ENCODE results near the gene GRM4.
A peak's percentile ranks its signal among the peaks of the same experiment; 100 is the strongest.
"Not testable (repeated sequence)": the region's sequence is repeated elsewhere in the genome, so short reads cannot be mapped to it uniquely, and the experiment has no call there.

Gene GRM4

DNA sequence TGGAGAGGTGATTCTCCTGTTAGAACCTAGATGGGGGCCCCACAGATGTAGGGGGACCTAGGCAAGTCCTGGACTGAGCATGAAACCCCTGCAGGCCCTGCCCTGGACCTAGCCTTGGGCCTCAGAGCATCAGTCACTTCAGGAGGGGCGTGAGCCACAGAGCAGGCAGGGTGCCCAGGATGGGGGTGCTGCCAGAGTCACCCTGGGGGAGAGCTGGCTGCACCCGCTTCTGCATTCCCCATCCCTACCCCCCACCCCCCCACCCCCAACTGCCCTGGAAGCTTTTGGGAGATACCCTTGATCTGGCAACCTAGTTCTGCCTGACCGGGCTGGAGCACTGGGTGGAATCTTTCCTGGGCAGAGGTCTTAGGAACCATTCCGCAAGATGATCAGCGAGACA, 125.6 kb downstream of the GRM4 start:
- DNase-seq: no peak

DNA sequence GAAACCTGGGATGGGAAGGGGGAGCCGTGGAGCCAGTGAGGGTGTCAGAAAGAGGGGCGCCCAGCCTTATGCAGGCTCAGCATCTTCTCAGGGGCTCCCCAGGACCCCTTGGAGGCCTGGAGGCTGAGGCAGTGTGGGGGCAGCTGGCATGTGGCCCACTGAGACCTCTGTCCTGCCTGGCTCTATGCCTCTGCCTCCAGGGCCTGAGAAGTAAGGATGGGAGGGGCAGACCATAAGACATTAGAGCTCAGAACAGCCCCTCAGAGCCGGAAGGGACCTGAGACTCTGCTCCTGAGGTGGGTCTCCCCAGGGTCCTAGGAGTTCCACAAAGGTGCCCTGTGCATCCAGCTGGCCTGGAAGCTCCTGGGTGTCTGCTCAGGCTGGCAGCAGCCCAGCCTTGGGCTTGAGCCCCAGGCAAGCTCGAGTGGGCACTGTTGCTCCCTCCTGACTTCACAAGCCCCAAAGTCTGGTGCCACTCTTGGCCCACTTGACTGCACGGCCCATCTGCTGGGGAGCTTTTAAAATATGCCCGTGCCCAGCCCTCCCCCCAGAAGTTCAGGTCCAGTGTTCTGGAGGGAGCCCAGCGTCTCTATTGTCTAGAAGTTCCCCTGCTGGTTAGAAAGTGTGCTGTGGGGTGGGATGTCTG, 126.8 kb downstream of the GRM4 start:
- DNase-seq: no peak

GRCh38 chr6:34018026-34018425, 127.9 kb downstream of the GRM4 start:
- no peak for DNase-seq

DNA sequence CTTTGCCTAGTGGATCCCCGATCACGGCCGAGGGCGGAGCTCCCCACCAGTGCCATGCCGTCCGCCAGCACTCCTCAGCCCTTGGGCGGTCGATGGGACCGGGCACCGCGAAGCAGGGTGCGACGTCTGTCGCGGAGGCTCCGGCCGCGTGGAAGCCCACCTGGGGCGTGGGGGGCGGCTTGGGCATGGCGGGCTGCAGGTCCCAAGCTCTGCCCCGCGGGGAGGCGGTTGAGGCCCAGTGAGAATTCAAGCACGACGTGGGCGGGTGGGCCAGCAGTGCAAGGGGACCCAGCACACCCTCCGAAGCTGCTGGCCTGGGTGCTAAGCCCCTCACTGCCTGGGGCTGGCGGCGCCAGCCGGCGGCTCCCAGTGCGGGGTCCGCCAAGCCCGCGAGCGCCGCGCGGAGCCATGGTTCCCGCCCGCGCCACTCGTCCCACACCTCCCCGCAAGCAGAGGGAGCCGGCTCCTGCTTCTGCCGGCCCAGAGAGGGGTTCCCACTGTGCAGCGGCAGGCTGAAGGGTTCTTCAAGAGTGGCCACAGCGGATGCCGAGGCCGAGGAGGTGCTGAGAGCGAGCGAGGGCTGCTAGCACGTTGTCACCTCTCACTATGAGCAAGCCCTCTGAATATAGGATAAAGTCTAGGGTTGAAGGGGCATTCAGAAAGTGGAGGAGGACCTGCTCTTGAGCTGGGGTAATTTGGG, 128.6 kb downstream of the GRM4 start:
- DNase-seq: no peak

- DNase-seq: not testable (repeated sequence)
Observed at GRCh38 chr6:34016573-34016972, 129.3 kb downstream of the GRM4 start.

- DNase-seq: no peak
Observed at GRCh38 chr6:34015586-34015985, 130.3 kb downstream of the GRM4 start.

- DNase-seq: no peak
Observed at GRCh38 chr6:34011264-34011663, 134.6 kb downstream of the GRM4 start.

DNA sequence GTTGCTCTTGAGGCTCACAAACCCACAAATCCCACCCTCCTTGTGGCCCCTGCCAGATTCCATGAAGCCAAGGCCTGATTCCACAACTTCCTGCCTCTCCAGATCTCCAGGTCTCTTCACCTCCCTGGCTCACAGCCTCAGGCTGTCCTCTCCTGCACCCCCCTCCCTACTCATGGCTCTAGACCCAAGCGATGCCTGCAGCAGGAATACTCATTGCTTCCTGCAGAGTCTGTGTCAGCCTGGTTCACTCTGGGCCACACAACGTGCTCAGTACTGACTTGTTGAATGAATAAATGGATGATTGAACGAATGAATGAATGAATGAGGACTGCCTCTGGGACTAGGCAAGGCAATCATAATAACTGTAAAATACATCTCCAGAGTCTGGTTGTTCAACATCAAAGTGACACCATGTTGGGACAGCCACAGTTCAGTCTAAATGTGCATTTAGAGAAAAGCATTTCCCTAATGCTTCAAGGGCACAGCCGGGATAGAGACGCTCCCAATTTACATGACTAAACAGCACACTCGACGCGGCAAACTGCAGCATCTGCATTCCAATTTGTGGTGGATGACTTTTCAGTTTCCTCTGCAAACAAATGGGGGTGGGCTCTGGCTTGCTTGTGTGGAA, 139.9 kb downstream of the GRM4 start:
- no peak for DNase-seq

DNA sequence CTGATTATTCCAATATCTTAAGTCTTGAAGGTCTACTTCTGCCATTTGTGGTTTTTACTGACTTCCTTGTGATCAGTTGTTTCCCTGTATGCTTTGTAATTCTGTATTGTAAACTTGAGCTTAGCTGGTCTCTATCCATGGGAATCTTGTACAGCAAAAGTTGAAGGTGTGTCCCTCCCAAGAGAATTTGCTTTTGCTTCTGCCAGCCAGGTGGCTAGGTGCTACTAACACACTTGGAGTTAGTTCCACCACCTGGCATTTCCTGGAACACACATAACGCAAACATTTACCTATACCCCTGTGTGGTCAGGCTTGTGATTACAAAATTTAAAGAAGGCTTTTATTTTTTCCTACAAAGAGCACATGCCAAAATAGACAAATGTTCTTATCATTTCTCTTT, 141.2 kb downstream of the GRM4 start:
- DNase-seq: no peak

- DNase-seq: no peak
Observed at GRCh38 chr6:34003962-34004361, 141.9 kb downstream of the GRM4 start.

DNA sequence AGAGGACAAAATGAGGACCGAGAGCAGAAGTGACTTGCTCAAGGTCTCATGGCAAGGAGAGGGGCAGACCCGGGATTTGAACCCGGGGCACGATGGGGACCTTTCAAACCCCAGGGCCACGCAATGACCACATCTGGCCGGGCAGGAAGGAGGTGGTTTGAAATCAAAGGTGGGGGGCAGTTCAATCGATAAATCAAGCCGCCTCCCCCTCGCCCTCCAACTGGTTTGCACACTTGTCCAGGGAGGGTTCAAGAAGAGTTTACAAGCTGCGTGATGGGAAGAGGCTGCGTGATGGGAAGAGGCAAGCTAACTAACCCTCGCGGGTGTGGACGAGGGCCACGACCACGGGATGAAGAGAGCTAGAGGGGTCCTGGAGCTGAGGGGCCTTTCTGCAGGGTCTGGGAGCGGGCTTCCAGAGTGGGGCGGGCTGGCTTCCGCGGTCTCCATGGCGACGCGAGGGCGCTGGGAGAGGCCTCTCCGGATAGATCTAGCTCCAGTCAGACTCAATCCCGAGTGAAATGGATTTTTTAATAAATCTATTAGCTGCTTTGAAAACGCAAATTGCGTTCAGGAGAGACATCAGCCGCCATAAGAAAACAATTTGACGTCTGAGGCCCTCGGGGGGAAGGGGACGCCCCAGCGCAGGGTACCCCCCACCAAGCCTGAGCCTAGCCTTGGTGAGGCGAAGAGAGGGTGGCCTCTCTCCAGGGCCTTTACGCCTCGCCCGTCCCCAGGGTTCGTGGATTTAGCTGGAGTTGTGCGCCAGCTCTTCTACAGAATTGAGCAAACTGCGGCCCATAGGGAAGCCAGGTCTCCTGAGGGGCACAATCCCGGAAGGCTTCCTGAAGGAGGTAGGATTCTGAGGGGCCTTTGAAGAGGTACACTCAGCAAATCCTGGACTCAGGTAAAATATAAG, 143.9 kb downstream of the GRM4 start:
- no peak for DNase-seq

DNA sequence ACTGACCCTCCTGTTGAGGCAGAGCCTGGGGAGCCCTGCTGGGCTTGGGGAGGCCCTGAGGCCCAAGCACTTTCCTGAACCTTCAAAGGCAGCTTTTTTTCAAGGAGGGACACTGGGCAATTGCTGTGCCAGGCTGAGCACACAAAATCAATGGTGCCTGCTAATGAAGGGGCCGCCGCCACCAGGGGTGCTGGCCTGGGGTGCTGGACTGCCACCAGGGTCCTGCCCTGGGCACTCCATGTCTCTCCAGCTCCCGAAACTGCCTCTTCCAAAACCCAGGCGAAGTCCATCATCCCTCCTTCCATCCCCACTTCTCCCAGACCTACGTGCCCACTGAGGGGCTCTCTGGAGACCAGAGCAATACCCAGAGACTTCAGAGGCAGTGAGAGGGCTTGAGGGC, 145.6 kb downstream of the GRM4 start:
- no peak for DNase-seq

- DNase-seq: no peak
Observed at GRCh38 chr6:33999567-33999966, 146.3 kb downstream of the GRM4 start.

DNA sequence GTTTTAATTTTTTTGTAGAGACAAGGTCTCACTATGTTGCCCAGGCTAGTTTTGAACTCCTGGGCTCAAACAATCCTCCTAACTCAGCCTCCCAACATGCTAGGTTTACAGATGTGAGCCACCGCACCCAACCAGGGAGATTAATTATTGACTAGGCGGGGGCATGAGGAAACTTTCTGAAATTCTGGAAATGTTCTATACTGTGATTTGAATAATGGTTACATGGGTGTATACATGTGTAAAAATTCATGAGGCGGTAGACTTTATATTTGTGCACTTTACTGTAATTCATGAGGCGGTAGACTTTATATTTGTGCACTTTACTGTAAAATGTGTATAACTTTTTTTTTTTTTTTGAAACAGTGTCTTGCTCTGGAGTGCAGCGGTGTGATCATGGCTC, 147.2 kb downstream of the GRM4 start:
- no peak for DNase-seq

GRCh38 chr6:33997265-33997664, 148.6 kb downstream of the GRM4 start:
- no peak for DNase-seq

DNA sequence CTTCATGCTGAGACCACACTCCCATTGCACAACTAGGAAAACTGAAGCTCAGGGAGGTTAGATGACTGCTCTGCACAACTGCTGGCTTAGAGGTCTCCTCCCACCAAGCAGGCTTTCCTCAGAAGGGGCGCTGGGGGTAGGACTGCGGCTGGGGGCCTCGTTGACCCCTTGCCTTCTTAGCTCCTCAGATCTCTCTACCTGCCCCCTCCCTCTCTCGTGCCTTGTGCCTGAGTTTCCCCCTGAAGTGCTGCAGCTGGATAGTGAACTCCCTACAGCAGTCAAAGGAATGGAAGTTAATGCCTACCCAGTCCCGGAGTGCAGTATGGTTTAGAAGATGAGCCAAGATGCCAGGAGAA, 149.8 kb downstream of the GRM4 start:
- DNase-seq: no peak

DNA sequence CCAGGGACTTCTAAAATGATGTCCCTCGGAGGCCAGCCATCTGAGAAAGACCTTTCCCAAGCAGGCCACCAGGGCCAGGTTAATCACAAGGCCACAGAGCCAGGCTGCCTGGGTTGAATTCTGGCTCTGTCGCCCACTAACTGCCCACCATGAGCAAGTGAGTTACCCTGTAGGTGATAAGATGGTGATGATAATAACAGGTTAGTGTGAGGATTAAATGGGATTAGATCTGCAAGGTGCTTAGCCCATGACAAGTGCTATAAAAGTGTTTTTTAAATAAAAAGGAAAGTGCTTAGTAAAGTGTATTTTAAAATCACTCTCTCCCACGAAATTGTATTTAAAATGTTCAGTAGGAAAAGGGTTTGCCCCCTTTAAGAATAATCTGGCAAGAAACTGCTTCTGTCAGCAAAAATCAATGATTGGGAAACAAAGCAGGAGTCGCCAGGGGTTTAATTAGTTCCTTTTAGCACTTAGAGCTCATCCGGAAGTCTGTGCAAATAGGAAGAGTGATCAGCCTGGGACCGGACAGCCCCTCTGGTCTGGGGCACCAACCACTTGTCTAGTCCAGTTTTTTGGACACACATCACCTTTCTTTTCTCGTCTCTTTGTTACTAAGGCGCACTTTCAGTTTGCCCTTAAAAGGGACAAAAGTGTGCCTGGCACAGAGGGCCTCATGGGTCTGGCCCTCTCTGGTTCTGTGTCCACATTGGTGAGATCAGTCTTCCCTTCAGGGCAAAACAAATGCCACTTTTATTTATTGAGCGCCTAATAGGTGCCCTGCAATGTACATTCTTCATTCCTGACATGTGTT, 150.4 kb downstream of the GRM4 start:
- DNase-seq: peak in 1 of 2 donors; percentile 6

- DNase-seq: no peak
Observed at GRCh38 chr6:33994472-33995308, 151.2 kb downstream of the GRM4 start.

GRCh38 chr6:33993653-33994471, 152.0 kb downstream of the GRM4 start:
- DNase-seq: no peak

DNA sequence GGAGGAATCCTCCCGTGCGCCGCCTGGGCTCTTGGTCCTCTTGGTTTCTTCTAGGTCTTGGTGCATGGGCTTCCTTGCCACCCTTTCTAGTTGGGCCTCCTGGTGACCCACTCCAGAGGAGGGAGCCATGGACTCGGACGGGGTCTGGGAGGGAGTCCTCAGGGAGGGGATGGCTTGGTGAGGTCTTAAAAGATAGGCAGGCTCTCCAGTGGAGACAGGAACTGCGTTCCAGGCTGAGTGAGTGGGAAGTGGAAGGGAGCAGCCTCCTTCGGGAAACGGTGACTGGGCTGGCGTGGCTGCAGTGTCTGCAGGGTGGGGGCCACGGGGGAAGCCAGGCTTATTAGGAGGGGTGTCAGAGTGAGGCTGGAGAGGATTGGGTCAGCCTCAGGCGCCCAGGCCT, 152.8 kb downstream of the GRM4 start:
- DNase-seq: no peak

All from inflammatory macrophage (primary cell).